ENCODE measurements around the gene MRPL14. TPM values are rescaled to one million over a fixed set of nuclear protein-coding genes. Genes with fewer than 3 reads are reported as not detected.

Gene MRPL14
- total and polyA plus RNA-seq, 2 experiments from 2014 or later = 62.6 to 191 TPM

DNA sequence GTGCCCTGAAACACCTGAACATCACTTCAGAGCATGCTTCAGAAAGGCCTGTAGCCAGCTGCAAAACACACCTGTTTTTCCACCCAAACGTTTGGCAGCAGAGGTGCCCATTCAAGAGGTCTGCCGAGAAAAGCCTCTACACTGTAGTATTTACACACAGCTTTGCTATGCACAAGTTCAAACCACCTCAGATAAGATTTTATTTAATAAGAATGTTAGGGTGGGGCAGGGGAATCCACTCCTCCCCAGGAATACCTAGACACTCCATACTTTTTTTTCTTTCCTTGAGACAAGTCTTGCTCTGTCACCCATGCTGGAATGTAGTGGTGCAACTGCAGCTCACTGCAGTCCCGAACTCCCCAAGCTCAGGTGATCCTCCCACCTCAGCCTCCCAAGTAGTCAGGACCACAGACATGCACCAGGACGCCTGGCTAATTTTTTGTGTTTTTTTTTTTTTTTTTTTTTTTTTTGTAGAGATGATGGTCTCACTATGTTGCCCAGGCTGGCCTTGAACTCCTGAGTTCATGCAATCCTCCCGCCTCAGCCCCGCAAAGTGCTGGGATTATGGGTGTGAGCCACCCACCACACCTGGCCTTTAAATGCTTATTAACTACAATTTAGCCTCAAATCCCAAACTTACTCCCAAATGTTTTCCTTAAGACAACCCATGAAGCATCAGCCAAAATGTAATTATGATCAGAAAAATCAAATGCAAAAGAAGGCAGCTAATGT is 9.7 kb downstream of the MRPL14 start:
- Histone ChIP-seq H3K27me3 (ENCODE audit: insufficient read depth) (no peaks in the 10 kb centered on the region), H3F3A (replicated peaks; ENCODE audit: low read depth) (0 out of 2 replicates have a peak, but pooled peaks cover 3% of the 10 kb centered on the region), H3K4me2 (no peak overlapping the region), H3K79me2 (replicated peaks; ENCODE audit: insufficient read depth) (peaks cover 91% of the 10 kb centered on the region), H3K27ac (ENCODE audit: low read depth) (peak overlapping the region; percentile 74; the same call in 1 of the 2 replicates), H2AFZ (no peak overlapping the region), H3K4me1 (ENCODE audit: insufficient read depth) (peaks cover 45% of the 10 kb centered on the region), H4K20me1 (replicated peaks; ENCODE audit: insufficient read depth) (peaks cover 72% of the 10 kb centered on the region), H3K9me2 (ENCODE audit: insufficient read depth) (no peaks in the 10 kb centered on the region), H3K4me3 (no peak overlapping the region), H3K36me3 (ENCODE audit: insufficient read depth) (peaks cover 17% of the 10 kb centered on the region)
- Mint-ChIP-seq H3K4me1 (peaks cover 38% of the 10 kb centered on the region), H3K4me3 (no peak overlapping the region), H3K36me3 (ENCODE audit: low read depth) (peaks cover 20% of the 10 kb centered on the region), H3K9me3 (no peaks in the 10 kb centered on the region), H3K27ac (no peak overlapping the region; the same call in 1 of the 2 replicates), H3K27me3 (ENCODE audit: insufficient read depth, low read depth, poor library complexity) (peaks cover 2% of the 10 kb centered on the region)
- no peak for DNase-seq (ENCODE audit: low spot score)
- TF ChIP-seq POLR2AphosphoS5 (IDR thresholded peaks at IDR 0.05; ENCODE audit: low read depth) (no peak), JUNB (IDR thresholded peaks at IDR 0.05; ENCODE audit: unreplicated experiment) (no peak)
- no peak for ATAC-seq

DNA sequence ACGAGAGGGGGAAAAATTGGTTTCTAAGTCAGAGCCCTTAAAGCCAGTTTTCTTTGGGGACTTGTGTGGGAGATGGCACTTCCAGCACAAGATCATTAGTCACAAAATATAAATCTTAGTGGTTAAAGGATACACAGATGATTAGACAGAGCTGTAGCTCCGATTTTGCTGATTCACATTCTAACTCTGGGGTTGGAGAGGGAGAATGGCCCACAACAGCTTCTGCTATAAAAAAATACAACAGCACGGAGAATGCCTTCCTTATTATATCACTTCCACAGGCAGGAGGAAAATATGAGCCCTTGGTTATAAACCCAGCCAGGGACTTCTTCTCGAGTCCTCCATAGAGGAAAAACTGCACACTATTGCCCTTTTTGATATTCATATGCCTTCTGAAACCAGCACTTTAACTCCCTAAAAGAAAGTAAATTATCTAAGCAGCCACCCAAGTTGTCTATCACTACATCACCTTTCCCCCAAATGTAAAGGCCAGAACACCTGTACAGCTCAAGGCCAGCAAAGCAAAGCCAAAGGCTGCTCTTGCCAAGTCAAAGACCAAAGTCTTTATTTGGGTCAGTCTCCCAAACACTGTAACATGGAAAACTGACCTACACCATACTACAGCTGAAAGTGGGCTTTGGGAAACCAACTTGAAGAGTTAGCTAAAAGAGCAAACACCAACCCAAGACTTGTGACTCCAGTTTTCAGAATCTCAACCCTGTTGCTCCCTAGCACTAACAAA is 10.4 kb downstream of the MRPL14 start:
- Histone ChIP-seq H3K36me3 (ENCODE audit: insufficient read depth) (peaks cover 24% of the 10 kb centered on the region), H3F3A (replicated peaks; ENCODE audit: low read depth) (0 out of 2 replicates have a peak, but pooled peaks cover 3% of the 10 kb centered on the region), H3K27me3 (ENCODE audit: insufficient read depth) (no peaks in the 10 kb centered on the region), H4K20me1 (replicated peaks; ENCODE audit: insufficient read depth) (peaks cover 71% of the 10 kb centered on the region), H2AFZ (no peak overlapping the region), H3K9me2 (ENCODE audit: insufficient read depth) (no peaks in the 10 kb centered on the region), H3K4me1 (ENCODE audit: insufficient read depth) (peaks cover 38% of the 10 kb centered on the region), H3K27ac (ENCODE audit: low read depth) (peak overlapping the region; percentile 74), H3K4me2 (no peak overlapping the region), H3K79me2 (replicated peaks; ENCODE audit: insufficient read depth) (peaks cover 90% of the 10 kb centered on the region), H3K4me3 (no peak overlapping the region)
- Mint-ChIP-seq H3K36me3 (ENCODE audit: low read depth) (peaks cover 27% of the 10 kb centered on the region), H3K27ac (peak overlapping the region; percentile 88), H3K27me3 (ENCODE audit: insufficient read depth, low read depth, poor library complexity) (peaks cover 2% of the 10 kb centered on the region), H3K9me3 (no peaks in the 10 kb centered on the region), H3K4me1 (peaks cover 33% of the 10 kb centered on the region), H3K4me3 (no peak overlapping the region)
- DNase-seq (ENCODE audit: low spot score) (no peak), ATAC-seq (no peak)
- TF ChIP-seq ZNF114 (CRISPR knock-in tag; IDR thresholded peaks at IDR 0.05) (no peak), CREB1 (CRISPR knock-in tag; IDR thresholded peaks at IDR 0.05; ENCODE audit: low read depth) (no peak), NANOG (IDR thresholded peaks at IDR 0.05; ENCODE audit: borderline replicate concordance) (no peak), JUNB (IDR thresholded peaks at IDR 0.05; ENCODE audit: unreplicated experiment) (no peak)
- TF ChIP-seq, protein P1, sequence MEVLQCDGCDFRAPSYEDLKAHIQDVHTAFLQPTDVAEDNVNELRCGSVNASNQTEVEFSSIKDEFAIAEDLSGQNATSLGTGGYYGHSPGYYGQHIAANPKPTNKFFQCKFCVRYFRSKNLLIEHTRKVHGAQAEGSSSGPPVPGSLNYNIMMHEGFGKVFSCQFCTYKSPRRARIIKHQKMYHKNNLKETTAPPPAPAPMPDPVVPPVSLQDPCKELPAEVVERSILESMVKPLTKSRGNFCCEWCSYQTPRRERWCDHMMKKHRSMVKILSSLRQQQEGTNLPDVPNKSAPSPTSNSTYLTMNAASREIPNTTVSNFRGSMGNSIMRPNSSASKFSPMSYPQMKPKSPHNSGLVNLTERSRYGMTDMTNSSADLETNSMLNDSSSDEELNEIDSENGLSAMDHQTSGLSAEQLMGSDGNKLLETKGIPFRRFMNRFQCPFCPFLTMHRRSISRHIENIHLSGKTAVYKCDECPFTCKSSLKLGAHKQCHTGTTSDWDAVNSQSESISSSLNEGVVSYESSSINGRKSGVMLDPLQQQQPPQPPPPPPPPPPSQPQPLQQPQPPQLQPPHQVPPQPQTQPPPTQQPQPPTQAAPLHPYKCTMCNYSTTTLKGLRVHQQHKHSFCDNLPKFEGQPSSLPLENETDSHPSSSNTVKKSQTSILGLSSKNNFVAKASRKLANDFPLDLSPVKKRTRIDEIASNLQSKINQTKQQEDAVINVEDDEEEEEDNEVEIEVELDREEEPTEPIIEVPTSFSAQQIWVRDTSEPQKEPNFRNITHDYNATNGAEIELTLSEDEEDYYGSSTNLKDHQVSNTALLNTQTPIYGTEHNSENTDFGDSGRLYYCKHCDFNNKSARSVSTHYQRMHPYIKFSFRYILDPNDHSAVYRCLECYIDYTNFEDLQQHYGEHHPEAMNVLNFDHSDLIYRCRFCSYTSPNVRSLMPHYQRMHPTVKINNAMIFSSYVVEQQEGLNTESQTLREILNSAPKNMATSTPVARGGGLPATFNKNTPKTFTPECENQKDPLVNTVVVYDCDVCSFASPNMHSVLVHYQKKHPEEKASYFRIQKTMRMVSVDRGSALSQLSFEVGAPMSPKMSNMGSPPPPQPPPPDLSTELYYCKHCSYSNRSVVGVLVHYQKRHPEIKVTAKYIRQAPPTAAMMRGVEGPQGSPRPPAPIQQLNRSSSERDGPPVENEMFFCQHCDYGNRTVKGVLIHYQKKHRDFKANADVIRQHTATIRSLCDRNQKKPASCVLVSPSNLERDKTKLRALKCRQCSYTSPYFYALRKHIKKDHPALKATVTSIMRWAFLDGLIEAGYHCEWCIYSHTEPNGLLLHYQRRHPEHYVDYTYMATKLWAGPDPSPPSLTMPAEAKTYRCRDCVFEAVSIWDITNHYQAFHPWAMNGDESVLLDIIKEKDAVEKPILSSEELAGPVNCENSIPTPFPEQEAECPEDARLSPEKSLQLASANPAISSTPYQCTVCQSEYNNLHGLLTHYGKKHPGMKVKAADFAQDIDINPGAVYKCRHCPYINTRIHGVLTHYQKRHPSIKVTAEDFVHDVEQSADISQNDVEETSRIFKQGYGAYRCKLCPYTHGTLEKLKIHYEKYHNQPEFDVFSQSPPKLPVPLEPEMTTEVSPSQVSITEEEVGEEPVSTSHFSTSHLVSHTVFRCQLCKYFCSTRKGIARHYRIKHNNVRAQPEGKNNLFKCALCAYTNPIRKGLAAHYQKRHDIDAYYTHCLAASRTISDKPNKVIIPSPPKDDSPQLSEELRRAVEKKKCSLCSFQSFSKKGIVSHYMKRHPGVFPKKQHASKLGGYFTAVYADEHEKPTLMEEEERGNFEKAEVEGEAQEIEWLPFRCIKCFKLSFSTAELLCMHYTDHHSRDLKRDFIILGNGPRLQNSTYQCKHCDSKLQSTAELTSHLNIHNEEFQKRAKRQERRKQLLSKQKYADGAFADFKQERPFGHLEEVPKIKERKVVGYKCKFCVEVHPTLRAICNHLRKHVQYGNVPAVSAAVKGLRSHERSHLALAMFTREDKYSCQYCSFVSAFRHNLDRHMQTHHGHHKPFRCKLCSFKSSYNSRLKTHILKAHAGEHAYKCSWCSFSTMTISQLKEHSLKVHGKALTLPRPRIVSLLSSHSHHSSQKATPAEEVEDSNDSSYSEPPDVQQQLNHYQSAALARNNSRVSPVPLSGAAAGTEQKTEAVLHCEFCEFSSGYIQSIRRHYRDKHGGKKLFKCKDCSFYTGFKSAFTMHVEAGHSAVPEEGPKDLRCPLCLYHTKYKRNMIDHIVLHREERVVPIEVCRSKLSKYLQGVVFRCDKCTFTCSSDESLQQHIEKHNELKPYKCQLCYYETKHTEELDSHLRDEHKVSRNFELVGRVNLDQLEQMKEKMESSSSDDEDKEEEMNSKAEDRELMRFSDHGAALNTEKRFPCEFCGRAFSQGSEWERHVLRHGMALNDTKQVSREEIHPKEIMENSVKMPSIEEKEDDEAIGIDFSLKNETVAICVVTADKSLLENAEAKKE (CRISPR knock-in tag; IDR thresholded peaks at IDR 0.05) = no peak
- TF ChIP-seq, protein P2, sequence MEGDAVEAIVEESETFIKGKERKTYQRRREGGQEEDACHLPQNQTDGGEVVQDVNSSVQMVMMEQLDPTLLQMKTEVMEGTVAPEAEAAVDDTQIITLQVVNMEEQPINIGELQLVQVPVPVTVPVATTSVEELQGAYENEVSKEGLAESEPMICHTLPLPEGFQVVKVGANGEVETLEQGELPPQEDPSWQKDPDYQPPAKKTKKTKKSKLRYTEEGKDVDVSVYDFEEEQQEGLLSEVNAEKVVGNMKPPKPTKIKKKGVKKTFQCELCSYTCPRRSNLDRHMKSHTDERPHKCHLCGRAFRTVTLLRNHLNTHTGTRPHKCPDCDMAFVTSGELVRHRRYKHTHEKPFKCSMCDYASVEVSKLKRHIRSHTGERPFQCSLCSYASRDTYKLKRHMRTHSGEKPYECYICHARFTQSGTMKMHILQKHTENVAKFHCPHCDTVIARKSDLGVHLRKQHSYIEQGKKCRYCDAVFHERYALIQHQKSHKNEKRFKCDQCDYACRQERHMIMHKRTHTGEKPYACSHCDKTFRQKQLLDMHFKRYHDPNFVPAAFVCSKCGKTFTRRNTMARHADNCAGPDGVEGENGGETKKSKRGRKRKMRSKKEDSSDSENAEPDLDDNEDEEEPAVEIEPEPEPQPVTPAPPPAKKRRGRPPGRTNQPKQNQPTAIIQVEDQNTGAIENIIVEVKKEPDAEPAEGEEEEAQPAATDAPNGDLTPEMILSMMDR (conservative IDR thresholded peaks at IDR 0.05; ENCODE audit: low read depth in 2 of 2) = no peak
- TF ChIP-seq, protein P3, sequence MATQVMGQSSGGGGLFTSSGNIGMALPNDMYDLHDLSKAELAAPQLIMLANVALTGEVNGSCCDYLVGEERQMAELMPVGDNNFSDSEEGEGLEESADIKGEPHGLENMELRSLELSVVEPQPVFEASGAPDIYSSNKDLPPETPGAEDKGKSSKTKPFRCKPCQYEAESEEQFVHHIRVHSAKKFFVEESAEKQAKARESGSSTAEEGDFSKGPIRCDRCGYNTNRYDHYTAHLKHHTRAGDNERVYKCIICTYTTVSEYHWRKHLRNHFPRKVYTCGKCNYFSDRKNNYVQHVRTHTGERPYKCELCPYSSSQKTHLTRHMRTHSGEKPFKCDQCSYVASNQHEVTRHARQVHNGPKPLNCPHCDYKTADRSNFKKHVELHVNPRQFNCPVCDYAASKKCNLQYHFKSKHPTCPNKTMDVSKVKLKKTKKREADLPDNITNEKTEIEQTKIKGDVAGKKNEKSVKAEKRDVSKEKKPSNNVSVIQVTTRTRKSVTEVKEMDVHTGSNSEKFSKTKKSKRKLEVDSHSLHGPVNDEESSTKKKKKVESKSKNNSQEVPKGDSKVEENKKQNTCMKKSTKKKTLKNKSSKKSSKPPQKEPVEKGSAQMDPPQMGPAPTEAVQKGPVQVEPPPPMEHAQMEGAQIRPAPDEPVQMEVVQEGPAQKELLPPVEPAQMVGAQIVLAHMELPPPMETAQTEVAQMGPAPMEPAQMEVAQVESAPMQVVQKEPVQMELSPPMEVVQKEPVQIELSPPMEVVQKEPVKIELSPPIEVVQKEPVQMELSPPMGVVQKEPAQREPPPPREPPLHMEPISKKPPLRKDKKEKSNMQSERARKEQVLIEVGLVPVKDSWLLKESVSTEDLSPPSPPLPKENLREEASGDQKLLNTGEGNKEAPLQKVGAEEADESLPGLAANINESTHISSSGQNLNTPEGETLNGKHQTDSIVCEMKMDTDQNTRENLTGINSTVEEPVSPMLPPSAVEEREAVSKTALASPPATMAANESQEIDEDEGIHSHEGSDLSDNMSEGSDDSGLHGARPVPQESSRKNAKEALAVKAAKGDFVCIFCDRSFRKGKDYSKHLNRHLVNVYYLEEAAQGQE (IDR thresholded peaks at IDR 0.05; ENCODE audit: unreplicated experiment) = no peak

All from GM23338 (cell line).